ENCODE data around the gene NSG1.

Gene NSG1

DNA sequence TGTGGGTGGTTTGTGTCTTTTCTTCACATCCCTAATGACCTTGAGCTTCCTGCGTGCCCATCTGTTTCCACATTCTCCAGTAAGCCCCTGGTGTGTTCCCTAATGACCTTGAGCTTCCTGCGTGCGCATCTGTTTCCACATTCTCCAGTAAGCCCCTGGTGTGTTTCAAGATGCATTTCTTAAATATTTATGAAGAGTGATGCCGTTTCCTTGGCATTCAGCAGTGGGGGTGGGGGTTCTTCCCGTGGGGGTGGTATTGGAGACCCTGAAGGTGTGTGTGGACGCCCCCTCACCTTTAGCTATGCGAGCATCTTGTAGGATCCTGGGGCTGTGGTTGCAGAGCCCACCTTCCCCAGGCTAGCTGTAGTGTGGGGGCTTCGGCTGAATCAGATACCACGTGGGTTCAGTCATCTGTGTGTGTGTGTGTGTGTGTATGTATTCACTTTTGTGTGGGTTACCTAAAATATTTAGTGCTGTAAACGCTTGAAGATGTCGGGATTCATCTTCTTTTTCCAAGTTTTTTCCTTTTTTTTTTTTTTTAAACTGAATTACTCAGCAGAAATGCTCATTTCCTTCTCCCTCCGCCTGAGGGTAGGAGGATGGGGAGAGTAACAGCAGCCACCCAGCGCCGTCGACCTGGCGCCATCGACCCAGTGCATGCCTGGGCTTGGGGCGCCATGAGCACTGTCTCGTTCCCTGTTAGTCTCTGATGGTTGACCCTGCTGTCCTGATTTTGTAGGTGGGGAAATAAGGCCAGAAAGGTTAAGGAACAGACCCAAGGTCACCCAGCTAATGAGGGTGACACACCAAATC lies 9.9 kb downstream of the NSG1 start:
- DNase-seq (ENCODE audit: low spot score) = no peak

DNA sequence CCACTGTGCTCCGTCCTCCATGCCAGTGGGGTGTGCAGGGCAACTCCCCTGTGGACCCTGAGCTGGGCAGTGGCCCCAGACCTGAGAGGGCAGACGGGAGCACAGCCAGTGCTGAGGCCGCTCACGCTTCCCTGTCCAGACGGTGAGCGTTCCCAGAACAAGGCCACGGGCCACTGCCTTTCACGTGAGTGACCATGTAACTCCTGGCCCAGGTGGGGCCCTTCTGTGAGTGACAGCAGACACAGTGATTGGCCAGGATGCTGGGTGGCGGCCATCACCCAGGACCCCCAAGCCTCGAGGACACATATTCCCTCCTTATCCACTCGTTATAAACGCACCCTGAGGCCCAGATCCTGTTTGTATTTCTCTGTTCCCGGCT lies 10.5 kb downstream of the NSG1 start:
- no peak for DNase-seq (ENCODE audit: low spot score)

DNA sequence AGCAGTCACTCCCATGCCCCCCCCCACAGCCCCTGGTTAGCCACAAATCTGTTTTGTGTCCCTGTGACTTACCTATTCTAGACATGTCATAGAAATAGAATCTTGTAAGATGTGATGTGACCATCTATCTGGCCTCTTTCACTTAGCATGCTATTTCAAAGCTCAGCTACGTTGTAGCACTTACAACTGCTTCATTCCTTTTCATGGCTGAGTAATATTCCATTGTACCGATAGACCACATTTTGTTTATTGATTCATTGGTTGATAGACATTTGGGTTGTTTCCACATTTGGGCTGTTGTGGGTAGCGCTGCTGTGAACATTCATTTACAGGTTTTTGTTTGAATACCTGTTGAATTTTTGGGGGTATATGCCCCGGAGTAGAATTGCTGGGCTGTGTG lies 11.5 kb downstream of the NSG1 start:
- DNase-seq (ENCODE audit: low spot score) = no peak

DNA sequence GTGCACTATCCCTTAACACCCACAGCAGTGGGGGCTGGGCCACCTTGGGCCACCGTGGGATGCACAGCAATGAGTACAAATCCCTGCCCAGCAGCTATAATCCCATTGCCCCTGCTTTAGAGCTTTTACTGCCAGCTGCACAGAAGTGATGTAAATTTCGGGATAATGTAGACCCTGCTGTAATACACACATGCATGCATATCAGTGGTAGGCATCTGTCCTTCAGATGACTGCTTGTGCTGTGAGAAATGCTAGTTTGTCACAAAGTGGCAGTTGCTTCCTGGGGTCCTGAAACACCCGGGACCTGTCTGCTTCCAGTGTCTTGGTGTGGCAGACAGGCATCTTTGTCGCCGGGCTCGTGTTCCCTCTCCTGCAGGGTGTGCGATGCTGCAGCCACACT lies 14.1 kb downstream of the NSG1 start:
- DNase-seq (ENCODE audit: low spot score) = no peak

DNA sequence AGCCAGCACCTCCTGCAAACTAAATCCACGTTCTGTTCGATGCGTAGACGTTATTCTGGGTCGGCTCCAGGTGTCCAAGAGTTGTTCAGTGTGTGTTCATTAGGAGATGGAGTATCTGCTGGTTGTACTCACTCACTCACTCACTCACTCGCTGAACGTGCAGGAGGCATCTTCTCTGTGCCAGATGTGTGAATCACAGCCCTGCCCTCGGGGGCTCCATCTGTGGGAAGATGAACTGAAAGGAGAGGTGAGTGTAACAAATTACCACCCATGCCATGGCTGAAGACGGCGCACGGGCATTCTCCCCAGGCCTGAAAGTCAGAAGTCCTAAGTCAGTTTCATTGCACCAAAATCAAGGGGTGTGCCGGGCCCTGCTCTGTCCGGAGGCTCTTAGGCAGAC lies 16.1 kb downstream of the NSG1 start:
- DNase-seq (ENCODE audit: low spot score) = no peak

DNA sequence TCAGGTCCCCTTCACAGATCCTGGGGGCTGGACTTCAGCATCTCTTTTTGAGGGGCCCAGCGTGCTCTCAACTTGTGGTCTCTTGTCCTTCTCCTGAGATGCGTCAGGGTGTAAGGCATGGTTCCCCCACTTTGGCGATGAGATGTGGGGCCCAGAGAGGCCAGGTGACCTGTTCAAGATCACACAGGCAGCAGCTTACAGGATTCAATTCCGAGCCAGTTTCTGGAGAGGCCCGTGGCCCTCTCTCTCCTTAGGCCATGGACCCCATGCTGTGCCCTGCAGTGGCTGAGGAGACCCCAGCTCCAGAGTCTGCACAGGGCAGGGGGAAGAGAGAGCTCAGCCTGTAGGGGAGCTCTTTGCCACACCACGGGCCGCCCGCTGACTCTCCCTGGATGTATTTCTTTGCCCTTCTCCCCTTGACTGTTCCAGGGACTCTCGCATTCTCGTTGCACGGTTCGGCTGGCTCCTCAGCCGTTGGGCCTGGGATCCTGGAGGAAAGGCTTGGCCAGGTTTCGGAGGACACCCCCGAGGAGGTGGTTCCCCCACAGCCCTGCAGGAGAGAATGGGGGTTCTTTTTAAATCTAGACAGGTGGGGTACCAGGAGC lies 18.6 kb downstream of the NSG1 start:
- DNase-seq (ENCODE audit: low spot score) = no peak

DNA sequence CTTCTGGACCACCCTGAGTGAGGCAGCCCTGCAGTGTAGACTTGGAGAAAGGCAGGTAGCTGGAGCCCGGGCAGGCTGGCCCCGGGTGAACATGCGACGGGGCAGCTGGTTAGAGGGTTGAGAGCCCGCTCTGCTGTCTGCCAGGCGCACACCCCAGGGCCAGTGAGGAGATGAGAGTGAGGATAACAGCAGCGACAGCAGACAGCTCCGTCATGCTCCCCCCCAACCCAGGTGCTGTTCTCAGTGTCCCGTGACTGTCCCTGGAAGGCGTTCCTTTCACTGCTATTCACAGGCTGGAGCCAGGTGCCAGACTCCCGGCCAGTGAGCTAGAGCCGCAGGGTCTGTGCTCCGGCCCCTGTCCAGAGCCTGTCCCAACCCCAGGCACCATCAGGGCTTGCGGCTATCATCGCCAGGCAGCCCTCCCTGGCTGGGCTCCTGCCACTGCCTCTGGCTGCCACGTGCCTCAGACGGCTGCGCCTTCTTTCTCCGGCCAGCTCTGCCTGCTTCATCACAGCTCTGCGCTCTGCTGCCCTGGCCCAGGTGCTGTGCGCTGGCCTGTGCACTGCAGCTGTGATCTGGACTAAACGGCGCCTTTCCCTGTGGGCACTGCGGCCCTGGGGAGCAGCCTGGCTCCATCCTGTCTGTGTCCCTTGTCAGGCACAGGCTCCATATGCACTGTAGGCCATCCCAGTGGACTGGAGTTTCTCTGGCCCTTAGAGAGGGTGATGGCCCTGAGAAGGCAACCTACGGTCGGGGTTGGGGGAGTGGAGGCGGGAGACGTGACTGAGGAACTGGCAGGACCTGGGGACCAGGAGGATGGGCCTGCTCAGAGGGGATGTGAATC lies 19.8 kb downstream of the NSG1 start:
- no peak for DNase-seq (ENCODE audit: low spot score)

DNA sequence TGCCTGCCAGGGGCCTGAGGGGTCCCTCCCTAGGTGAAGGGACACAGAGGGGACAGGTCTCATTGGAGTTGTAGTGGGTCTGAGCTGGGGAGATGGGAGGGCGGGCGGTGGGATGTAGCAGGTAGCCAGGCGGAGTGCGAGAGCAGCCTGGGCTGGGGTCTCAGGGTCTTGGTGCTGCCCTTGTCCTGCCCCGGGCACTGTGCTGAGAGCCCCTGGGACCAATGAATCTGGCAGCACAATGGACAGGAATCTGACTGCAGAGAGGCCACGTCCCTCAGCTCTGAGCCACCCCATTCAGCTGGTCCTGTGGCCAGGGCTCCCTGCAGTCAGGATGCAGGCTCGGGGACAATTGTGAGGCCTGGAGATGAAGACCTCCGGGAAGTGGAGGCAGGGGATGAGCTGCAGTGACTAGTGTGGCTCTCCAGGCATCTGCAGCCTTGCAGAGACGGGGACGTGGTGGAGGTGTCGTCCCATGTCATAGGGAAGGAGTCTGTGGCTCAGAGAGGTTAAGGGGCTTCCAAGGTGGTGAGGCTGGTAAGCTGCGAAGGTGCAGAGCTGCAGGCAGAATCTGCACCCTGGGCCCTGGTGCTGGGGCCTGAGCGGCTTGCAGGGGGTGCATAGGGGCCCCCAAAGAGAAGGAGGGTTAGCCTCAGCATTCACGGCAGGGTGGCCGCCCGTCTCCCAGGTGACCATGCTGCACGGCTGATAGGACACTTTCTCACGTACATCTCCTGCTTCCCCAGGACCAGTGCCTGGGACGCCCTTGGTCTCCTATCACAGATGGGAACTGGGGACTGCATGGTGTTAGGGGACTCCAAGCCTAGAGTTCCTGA lies 20.6 kb downstream of the NSG1 start:
- no peak for DNase-seq (ENCODE audit: low spot score)

DNA sequence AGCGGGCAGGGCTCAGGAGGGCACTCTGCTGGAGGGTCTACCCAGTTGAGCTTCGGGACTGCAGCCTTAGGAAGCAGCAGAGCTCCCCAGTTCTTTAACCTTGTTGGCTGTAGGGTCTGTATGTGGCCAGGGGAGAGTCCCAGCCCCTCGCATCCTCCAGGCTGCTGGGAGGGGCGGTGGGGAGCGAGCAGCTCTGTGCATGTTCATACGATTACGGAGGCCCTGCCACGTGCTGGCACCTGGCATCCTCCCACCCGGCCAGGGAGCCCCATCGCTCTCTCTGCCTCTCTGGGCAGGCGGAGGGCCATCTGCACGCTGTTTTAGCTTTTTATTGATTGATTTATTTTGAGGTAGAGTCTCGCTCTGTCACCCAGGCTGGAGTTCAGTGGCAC lies 21.2 kb downstream of the NSG1 start:
- no peak for DNase-seq (ENCODE audit: low spot score)

DNA sequence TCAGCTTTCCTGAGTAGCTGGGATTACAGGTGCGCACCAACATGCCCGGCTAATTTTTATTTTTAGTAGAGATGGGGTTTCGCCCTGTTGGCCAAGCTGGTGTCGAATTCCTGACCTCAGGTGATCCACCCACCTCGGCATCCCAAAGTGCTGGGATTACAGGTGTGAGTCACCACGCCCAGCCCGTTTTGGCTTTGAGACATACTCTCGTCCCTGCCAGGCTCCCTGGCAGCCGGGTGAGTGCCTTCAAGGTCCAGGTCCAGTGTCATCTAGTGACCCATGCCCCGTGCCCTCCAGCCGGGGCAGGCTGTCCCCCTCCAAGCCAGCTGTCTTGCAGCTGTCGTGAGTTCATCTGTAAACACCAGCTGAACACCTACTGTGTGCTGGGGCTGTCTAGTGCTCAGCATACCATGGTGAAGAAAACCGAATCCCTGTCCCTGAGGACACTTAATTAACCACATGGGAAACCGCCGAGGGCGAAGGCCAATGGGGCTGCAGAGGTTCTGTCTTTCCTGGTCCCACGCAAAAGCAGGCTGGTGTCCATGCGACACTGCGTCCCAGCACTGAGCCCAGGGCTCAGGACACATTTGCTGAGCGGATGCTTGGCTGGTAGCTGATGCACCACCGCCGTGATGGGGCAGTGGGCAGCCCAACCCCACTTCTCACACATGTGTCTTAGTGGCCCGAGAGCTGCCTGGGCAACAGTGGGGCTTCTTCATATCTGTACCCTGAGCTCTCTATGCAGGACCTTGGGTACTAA lies 21.9 kb downstream of the NSG1 start:
- DNase-seq (ENCODE audit: low spot score) = no peak

DNA sequence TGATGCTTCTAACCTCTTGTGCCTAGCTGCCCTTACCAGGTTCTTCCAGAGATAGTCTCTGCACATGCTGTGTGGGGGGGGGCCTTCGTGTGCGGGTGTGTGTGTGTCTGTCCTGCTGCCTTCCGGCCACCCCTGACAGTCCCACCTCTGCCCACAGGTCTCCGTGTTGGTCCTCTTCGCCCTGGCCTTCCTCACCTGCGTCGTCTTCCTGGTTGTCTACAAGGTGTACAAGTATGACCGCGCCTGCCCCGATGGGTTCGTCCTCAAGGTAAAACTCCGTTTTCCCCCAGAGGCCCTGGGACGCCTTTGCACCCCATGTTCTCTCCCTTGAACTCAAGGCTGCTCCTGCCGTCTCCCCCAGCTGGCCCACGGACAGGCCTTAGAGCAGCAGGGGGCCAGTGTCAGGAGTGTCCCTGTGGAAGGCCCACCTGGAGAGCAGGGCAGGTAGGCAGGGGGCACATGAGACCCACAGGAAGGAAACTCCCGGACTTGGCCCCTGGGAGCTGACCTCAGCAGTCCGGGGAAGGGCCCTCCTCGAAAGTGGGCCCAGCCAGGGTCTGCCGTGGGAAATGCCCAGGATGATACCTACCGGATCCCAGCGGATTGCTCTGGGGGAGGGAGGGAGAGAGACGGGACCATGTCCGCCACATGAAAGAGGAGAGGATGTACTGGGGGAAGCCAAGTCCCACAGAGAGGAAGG lies 22.7 kb downstream of the NSG1 start:
- no peak for DNase-seq (ENCODE audit: low spot score)

DNA sequence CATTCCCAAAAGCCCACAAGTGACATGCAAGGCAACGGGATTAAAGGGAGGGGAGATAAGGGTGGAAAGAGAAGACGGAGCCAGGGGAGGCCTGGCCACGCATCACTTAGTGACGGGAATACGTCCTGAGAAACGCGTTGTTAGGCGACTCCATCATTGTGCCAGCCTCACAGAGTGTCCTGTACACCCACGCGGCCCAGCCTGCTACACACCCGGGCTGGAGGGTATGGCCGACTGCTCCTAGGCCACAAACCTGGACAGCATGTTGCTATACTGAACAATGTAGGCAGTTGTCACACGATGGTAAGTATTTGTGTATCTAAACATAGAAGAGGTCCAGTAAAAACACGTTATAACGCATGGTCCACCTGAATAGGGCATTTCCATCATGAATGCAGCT lies 23.4 kb downstream of the NSG1 start:
- DNase-seq (ENCODE audit: low spot score) = no peak

DNA sequence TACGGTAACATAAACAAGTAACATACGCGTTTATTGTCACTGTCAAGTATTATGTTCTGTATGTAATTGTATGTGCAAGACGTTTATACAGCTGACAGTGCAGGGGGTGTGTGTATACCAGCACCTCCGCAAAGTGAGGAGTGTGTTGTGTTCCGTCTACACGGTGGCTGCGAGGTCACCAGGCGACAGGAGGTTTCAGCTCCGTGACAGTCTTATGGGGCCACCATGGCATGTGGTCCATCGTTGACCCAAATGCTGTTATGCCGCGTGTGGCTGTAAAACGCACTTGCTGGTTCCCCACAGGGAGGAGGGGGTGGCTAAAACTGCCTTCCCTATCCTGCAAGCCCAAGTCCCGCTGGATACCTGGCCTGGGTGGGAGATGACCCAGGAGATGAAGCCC lies 25.0 kb downstream of the NSG1 start:
- no peak for DNase-seq (ENCODE audit: low spot score)

DNA sequence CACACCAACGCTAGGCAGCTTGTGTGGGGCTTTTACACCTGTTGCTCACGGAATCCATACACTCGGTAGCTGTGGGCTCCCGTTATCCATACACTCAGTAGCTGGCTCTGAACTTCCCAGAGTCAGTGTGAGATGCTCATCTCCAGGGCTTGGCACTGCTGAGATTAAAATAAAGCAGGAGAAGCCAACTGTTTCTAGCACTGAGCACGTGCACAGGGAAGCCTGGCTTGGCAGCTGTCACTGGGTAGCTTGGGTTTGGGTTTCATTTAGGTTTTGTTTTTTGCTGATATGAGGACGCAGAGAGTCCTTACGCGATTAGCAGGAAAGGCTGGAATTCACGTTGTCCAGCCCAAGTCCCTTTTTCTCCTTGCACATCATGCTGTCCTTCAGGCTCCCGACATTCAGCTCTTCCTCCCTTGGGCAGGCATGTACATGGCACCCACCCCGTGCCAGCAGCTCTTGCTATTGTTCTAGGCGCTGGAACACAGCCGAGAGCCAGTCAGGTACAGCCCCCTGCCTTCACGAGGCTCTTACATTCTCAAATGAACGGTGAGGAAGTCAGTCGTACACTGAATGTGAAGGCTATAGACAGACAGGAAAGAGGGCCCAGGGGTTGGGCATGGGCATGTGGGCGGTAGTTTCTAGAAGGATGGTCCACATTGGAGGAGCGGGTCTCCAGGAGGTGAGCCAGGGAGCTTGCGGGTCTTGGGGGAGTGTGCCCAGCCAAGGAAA lies 25.9 kb downstream of the NSG1 start:
- DNase-seq (ENCODE audit: low spot score) = no peak

DNA sequence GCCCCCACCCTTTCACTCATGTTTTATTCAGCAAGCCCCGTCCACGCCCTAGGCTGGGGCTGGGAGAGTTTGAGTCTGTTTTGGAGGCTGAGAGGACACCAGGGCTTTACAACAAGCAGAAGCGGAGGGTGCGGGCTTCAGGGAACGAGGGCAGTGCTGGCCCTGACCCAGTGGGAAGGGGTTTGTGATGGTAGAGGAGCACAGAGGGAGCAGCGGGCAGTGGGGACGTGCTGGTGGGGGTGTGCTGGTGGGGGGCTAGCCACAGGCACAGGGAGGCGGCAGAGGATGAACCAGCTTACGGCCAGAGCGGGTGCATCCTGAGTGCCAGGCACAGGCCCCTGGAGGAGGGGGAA lies 26.4 kb downstream of the NSG1 start:
- no peak for DNase-seq (ENCODE audit: low spot score)

DNA sequence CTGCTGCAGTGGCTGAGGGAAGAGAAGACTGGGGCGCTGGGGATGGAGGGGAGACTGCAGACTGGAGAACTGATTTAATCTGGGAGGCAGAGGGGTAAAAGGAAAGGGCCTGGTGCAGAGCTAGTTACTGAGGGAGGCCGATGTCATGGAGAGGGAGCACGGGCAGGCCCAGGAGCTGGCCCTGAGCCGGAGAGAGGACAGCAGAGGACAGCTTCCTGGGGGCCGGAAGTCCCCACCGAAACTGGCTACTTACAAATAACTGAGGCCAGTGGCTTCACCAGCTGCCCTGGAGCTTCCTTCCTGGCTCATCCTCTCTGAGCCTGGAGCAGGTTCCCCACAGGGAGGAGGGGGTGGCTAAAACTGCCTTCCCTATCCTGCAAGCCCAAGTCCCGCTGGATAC lies 26.9 kb downstream of the NSG1 start:
- no peak for DNase-seq (ENCODE audit: low spot score)

DNA sequence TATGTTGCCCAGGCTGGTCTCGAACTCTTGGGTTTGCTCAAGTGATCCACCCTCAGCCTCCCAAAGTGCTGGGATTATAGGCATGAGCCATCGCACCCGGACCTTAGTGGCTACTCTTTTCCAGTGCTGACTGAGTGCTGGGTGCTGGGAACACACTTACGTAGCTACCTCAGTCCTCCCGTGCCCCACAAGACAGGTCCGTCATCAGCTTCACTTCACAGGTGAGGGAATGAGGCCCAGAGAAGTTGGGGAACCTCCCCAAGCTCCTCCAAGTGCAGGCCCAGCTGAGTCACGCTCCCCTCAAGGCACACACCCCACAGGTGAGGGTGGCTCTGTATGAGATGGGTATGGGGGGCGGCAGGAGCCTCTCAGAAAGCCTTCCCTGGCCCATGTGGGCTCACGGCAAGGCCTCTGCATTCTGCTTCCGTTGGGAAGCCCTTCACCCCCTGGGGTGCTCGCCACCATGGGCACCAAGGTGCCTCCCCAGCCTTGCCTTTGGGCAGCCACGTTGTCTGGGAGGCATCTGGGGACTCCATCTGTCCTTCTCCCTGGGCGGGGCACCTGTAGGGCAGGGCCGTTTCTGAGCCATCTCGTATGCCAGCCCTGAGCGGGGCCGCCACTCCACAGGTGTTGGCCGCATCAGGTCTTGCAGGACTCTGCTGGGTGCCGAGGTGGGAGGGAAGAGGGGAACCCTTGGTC lies 28.4 kb downstream of the NSG1 start:
- no peak for DNase-seq (ENCODE audit: low spot score)

DNA sequence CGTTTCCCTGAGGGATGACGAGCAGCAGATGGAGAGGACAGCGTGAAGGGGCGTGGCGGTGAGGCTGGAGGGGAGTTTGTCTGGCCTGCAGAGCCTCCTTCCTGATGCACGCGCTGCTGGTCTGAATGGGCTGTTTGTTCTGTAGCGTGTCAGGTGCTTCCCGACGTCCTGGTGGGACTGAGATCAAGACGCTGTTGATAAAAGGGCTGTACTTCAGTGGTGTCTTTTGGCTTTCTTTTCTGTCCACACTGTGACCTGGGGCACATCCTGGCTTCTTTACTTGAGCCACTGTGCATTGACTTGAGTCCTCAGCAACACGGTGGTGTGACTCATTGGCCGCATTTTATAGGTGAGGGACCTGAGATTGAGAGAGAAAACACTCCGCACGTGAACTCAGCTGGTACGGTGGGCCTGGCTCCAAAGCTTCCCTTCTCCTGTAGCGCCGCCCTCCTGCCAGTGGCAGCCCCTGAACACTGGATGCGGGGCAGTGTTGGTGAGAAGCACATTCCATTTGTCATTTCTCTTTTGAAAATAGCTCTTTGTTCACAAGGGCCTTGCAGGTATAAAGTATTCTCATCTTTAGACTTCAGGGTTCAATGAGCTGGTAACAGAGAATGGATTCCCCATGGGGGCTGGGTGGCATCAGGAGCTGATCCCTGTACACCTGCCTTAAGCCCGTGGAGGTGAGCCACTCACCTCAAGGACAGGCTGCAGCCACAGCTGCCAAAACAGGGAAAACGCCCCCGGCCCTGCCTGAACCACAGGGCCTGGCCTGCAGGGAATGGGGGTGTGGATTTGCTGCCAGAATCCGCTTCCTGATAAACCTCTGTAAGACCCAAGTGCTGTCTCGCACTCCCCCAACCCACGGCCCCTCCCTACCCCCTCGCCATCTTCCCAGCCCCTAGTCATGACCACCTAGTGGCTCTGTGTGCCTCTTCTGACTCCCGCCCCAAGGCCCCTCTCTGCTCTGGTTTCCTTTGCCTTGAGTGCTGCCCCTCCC lies 29.2 kb downstream of the NSG1 start:
- DNase-seq (ENCODE audit: low spot score) = no peak
